GM19099 (cell line): ENCODE data around the gene ANXA6.

ENCODE experiments used
- POLR2A ChIP-seq: IDR thresholded peaks from 3 replicates; pipeline ENCODE4 v1.6.1; 2011; ENCODE audit warnings: low read depth; ENCODE audit not compliant: insufficient read length; ENCODE audit errors: extremely low read depth

Gene ANXA6

GRCh38 chr5:151078490-151079262, 78.9 kb downstream of the ANXA6 start:
- TF ChIP-seq POLR2A: peak; percentile 51

GRCh38 chr5:151077967-151078366, 79.6 kb downstream of the ANXA6 start:
- TF ChIP-seq POLR2A: no peak

- no peak for TF ChIP-seq POLR2A
Measured at GRCh38 chr5:151077419-151077818, 80.2 kb downstream of the ANXA6 start.

- TF ChIP-seq POLR2A: no peak
Measured at GRCh38 chr5:151076616-151077015, 81.0 kb downstream of the ANXA6 start.

- TF ChIP-seq POLR2A: no peak
Measured at GRCh38 chr5:151075698-151076331, 81.8 kb downstream of the ANXA6 start.

GRCh38 chr5:151074557-151074956, 83.0 kb downstream of the ANXA6 start:
- TF ChIP-seq POLR2A: no peak

GRCh38 chr5:151073280-151073679, 84.3 kb downstream of the ANXA6 start:
- TF ChIP-seq POLR2A: no peak

- TF ChIP-seq POLR2A: no peak
Measured at GRCh38 chr5:151072630-151073025, 85.0 kb downstream of the ANXA6 start.

GRCh38 chr5:151071848-151072629, 85.5 kb downstream of the ANXA6 start:
- no peak for TF ChIP-seq POLR2A

- no peak for TF ChIP-seq POLR2A
Measured at GRCh38 chr5:151071021-151071420, 86.6 kb downstream of the ANXA6 start.

GRCh38 chr5:151070449-151070848, 87.1 kb downstream of the ANXA6 start:
- TF ChIP-seq POLR2A: no peak

- TF ChIP-seq POLR2A: no peak
Measured at GRCh38 chr5:151068433-151069197, 89.0 kb downstream of the ANXA6 start.

GRCh38 chr5:151067632-151068432, 89.7 kb downstream of the ANXA6 start:
- no peak for TF ChIP-seq POLR2A

- TF ChIP-seq POLR2A: no peak
Measured at GRCh38 chr5:151066920-151067319, 90.7 kb downstream of the ANXA6 start.
